Gastrocnemius medialis (tissue), 4 donors: Measurements from ENCODE around the gene B4GALNT1. TPM values are rescaled to one million over a fixed set of nuclear protein-coding genes. Genes with fewer than 3 reads are reported as not detected.

Experiments
- ATAC-seq, 2 donors: fragments of 150-250 bp; one replicate each; pipeline ENCODE4 v1.9.1; 2016
- DNase-seq, 2 donors: peaks; one replicate each; pipeline ENCODE4 v3.0.0-alpha.2; 2019
- H3K27ac ChIP-seq, 4 donors: fragments of 200-600 bp; sonication (generic); 1 replicate in 1 of 4; 2 replicates in 3 of 4; pipeline ENCODE4 v1.5.1; 2016 to 2018; ENCODE audit warnings: mild to moderate bottlenecking in 2 of 4, moderate library complexity in 1 of 4
- H3K27me3 ChIP-seq, 3 donors: fragments of 200-600 bp; sonication (generic) in 2 of 3; 1 replicate in 1 of 3; 2 replicates in 2 of 3; pipeline versions ENCODE4 v1.5.1 to v1.6.0; 2016 to 2019; ENCODE audit warnings: mild to moderate bottlenecking in 1 of 3, moderate library complexity in 1 of 3
- H3K36me3 ChIP-seq, 2 donors: fragments of 200-600 bp; sonication (generic) in 1 of 2; one replicate each; pipeline ENCODE4 v1.5.1; 2017 to 2018
- H3K4me1 ChIP-seq, 2 donors: fragments of 200-600 bp; sonication (generic) in 1 of 2; one replicate each; pipeline ENCODE4 v1.5.1; 2016 to 2017; ENCODE audit warnings: mild to moderate bottlenecking in 2 of 2
- H3K4me3 ChIP-seq, 4 donors: fragments of 200-600 bp; sonication (generic) in 3 of 4; 1 replicate in 1 of 4; 2 replicates in 3 of 4; pipeline ENCODE4 v1.5.1; 2016 to 2019; ENCODE audit warnings: mild to moderate bottlenecking in 2 of 4
- H3K9me3 ChIP-seq, 3 donors: fragments of 200-600 bp; sonication (generic) in 2 of 3; 1 replicate in 1 of 3; 2 replicates in 2 of 3; pipeline ENCODE4 v1.5.1; 2016 to 2019
- POLR2A ChIP-seq, 2 donors: fragments of 450-650 bp; IDR thresholded peaks; one replicate each; pipeline ENCODE4 v1.6.1; 2017; ENCODE audit warnings: antibody characterized with exemption in 2 of 2, mild to moderate bottlenecking in 2 of 2, moderate library complexity in 2 of 2
- in situ Hi-C, 4 donors: fragments of 200-750 bp; cut with MboI; loops; one replicate each; pipeline versions ENCODE4 v1.15.0 to v1.8.0; 2017; ENCODE audit warnings: low sequenced_read_pairs in 4 of 4
- intact Hi-C: fragments of 100-400 bp; cut with DNase I; formaldehyde crosslinking; loops from one replicate; pipeline ENCODE4 v1.15.1; 2023; ENCODE audit warnings: low total_unique reads
- total RNA-seq, 4 donors: library from RNA; depleted of rRNA; stranded (reverse); fragments of >200 nt; gene quantifications; one replicate each; pipeline versions ENCODE4 v1.1.0 to v1.2.3, GENCODE V29; 2016
- TF ChIP-seq, protein P1 (sequence below), 5 experiments: fragments of 450-650 bp in 3 of 5; fragments of 200-600 bp in 2 of 5; sonication (generic) in 2 of 5; IDR thresholded peaks in 4 of 5; conservative IDR thresholded peaks in 1 of 5; 1 replicate in 4 of 5; 2 replicates in 1 of 5; pipeline ENCODE4 v1.5.1; 2016 to 2019; ENCODE audit warnings: antibody characterized with exemption in 5 of 5, mild to moderate bottlenecking in 3 of 5, moderate library complexity in 3 of 5

B4GALNT1 gene
- total RNA-seq, 4 donors from 2014 or later: 13.2 to 25.5 (median 16.6) TPM

DNA sequence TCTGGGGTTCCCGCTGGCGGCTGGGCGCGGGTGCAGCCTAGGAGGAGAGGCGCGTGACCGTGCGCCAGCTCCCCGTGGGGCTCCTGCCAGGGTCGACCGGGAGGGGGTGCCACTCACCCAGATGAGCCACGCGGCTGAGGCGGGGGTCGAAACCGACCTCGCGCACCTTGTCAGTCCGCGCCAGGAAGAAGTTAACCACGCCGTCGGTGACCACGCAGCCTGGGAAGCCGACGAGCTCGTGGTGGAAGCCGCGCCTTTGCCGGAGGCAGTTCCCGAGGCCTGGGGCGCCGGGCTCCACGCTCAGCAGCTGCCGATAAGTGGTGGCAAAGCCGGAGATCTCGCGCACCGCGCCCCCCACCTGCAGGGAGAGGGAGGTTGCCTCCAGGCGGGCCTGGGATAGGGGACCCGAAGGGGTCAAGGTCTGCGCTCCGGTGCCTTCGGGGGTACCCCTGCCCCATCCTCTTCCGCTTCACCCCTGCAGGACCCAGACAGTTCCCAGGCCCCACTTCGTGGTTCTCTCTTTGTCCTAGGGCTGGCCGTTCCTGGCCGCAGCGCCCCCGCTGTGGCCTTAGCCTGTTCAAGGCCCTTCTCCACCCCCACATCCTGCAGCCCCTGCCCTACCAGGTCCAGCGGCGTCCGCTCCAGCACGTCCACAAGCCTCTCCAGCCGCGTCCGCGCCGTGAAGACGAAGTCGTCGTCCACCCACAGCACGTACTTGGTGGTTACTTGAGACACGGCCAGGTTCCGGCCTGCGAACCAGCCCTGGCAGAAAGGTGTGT, 5.3 kb downstream of the B4GALNT1 start:
- Histone ChIP-seq H3K4me3 (no peak overlapping the region), H3K27me3 (peaks cover 12 to 24% (median 22%) of the 10 kb centered on the region in 3 donors), H3K4me1 (peaks cover 0 to 6% of the 10 kb centered on the region in 2 donors), H3K9me3 (no peaks in the 10 kb centered on the region), H3K27ac (no peak overlapping the region), H3K36me3 (peaks cover 0 to 5% of the 10 kb centered on the region in 2 donors)
- intact Hi-C loops (no loop called here), in situ Hi-C loops (loop anchor here in 2 of 4 donors (5.0 to 10.0 kb wide), 2 partner anchors 45 to 53 kb away; no protein-coding TSS in a partner anchor)
- ATAC-seq (no peak), DNase-seq (no peak)
- TF ChIP-seq POLR2A (IDR thresholded peaks at IDR 0.05): no peak
- TF ChIP-seq, protein P1, sequence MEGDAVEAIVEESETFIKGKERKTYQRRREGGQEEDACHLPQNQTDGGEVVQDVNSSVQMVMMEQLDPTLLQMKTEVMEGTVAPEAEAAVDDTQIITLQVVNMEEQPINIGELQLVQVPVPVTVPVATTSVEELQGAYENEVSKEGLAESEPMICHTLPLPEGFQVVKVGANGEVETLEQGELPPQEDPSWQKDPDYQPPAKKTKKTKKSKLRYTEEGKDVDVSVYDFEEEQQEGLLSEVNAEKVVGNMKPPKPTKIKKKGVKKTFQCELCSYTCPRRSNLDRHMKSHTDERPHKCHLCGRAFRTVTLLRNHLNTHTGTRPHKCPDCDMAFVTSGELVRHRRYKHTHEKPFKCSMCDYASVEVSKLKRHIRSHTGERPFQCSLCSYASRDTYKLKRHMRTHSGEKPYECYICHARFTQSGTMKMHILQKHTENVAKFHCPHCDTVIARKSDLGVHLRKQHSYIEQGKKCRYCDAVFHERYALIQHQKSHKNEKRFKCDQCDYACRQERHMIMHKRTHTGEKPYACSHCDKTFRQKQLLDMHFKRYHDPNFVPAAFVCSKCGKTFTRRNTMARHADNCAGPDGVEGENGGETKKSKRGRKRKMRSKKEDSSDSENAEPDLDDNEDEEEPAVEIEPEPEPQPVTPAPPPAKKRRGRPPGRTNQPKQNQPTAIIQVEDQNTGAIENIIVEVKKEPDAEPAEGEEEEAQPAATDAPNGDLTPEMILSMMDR (IDR thresholded peaks at IDR 0.05 in 4 of 5, conservative IDR thresholded peaks at IDR 0.05 in 1 of 5): no peak

DNA sequence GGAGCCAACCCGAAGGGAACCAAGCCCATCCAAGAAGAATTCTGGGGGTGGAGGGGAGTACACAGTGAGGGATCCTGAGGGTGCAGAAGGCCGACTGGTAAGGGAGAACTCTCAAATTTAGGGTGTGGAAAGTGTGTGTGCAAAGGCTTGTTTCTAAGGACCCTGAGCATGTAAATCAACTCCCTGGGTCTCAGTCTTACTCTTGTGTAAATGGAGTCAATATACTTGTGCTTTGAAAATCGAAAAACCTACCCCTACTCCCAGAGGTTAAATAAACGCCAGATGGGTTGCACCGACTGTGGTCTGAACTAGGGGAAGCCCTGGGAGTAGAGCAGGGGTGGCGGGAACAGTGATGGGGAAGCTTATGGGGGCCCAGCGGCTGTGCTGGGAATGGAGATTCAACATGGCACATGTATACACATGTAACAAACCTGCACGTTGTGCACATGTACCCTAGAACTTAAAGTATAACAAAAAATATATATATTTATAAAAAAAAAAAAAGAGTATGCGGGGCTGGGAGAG, 6.0 kb downstream of the B4GALNT1 start:
- in situ Hi-C loops: loop anchor here in 2 of 4 donors (5.0 to 10.0 kb wide), 2 partner anchors 45 to 52 kb away; no protein-coding TSS in a partner anchor
- no peak for ATAC-seq

DNA sequence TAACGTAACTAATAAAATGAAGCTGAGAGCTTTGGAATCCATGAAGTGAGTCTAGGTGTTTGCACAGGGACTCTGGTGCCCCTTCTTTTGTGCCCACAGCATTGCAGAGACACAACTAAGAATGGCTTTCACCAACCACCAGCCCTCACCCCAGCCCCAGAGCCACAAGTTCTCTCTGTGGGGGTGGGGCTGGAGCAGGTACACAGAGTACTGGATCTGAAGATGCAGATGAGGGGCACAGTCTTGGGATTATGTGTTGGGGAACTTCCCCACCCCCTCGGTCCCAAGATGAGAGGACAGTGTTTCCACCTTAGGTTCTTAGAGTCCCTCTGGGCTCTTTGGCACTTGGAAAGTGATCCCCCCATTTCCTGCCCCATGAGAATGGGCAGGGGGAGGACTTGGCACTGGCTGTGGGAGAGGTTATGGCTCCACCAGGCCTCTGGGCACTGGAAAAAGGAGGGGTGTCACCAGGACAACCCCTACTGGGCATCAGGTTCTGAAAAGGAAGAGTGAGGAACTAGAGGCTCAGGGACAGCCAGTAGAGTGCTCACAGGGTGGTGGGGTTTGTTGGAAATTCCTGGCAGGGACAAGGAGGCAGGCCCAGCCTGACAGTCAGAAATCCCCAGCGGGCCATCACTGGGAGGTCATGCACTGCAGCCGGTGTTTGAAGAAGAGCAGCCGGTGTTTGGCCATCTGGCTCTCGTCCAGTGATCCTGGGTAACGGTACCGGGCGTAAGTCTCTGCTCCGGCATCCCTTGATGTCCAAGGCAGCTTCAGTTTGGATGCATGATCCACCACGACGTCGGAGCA, 6.7 kb downstream of the B4GALNT1 start:
- DNase-seq: no peak
- H3K9me3 ChIP-seq: no peaks in the 10 kb centered on the region
- intact Hi-C loops (no loop called here), in situ Hi-C loops (loop anchor here in 2 of 4 donors (5.0 to 10.0 kb wide), 2 partner anchors 44 to 52 kb away; no protein-coding TSS in a partner anchor)
- H3K4me1 ChIP-seq: peaks cover 4 to 8% of the 10 kb centered on the region in 2 donors
- TF ChIP-seq, protein P1 (IDR thresholded peaks at IDR 0.05 in 4 of 5, conservative IDR thresholded peaks at IDR 0.05 in 1 of 5): no peak
- TF ChIP-seq POLR2A (IDR thresholded peaks at IDR 0.05): no peak
- H3K27ac ChIP-seq: no peak overlapping the region
- peaks cover 23 to 38% (median 33%) of the 10 kb centered on the region in 3 donors for H3K27me3 ChIP-seq
- no peak for ATAC-seq
- no peak overlapping the region for H3K4me3 ChIP-seq
- peaks cover 0 to 5% of the 10 kb centered on the region in 2 donors for H3K36me3 ChIP-seq

More for the DNA sequence above, 6.0 kb downstream of the B4GALNT1 start:
- Histone ChIP-seq H3K4me3 (no peak overlapping the region), H3K36me3 (peaks cover 0 to 5% of the 10 kb centered on the region in 2 donors), H3K27me3 (peaks cover 19 to 31% (median 27%) of the 10 kb centered on the region in 3 donors), H3K9me3 (no peaks in the 10 kb centered on the region), H3K4me1 (peaks cover 0 to 7% of the 10 kb centered on the region in 2 donors), H3K27ac (no peak overlapping the region)
- intact Hi-C loops: no loop called here
- TF ChIP-seq, protein P1 (IDR thresholded peaks at IDR 0.05 in 4 of 5, conservative IDR thresholded peaks at IDR 0.05 in 1 of 5): no peak
- no peak for TF ChIP-seq POLR2A (IDR thresholded peaks at IDR 0.05)
- DNase-seq: no peak

DNA sequence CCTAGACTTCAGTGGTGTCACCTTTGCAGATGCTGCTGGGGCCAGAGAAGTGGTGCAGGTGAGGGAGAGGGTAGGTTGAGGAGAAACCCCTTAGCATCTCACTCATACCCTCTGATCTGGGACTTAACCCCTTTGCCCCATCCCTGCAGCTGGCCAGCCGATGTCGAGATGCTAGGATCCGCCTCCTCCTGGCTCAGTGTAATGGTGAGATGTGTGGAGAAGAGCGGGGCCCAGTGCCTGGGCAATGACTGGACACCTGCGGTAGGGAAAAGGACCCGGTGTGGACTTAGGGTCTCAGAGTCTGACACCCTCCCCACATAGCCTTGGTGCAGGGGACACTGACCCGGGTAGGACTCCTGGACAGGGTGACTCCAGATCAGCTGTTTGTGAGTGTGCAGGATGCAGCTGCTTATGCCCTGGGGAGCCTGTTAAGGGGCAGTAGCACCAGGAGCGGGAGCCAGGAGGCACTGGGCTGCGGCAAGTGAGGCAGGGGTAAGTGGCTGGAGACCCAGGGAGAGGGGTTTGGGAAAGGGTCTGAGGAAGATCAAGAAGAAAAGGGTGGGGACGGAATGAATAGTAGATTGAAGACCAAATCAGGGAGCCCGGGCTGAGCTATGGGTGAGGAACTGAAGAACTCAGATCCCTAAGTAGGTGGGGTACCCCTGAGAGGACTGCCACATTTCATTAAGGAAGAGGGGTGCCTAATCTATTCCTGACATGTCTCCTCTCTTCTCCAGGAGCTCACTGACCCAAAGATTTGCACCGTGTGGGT, 7.6 kb downstream of the B4GALNT1 start:
- TF ChIP-seq POLR2A (IDR thresholded peaks at IDR 0.05): no peak
- TF ChIP-seq, protein P1 (IDR thresholded peaks at IDR 0.05 in 4 of 5, conservative IDR thresholded peaks at IDR 0.05 in 1 of 5): no peak
- in situ Hi-C loops: loop anchor here in 2 of 4 donors (5.0 to 10.0 kb wide), 2 partner anchors 43 to 51 kb away; no protein-coding TSS in a partner anchor

More for the DNA sequence above, 7.6 kb downstream of the B4GALNT1 start:
- intact Hi-C loops: no loop called here
- Histone ChIP-seq H3K36me3 (peaks cover 0 to 5% of the 10 kb centered on the region in 2 donors), H3K4me3 (no peak overlapping the region), H3K9me3 (no peaks in the 10 kb centered on the region), H3K4me1 (peaks cover 8 to 14% of the 10 kb centered on the region in 2 donors), H3K27me3 (peaks cover 31 to 46% (median 42%) of the 10 kb centered on the region in 3 donors), H3K27ac (no peak overlapping the region)
- DNase-seq (no peak), ATAC-seq (no peak)
